ENCODE measurements around the gene ACTN1. TPM values are rescaled to one million over a fixed set of nuclear protein-coding genes. Genes with fewer than 3 reads are reported as not detected.

The ACTN1 gene

GRCh38 chr14:68825729-68826128, 153.4 kb downstream of the ACTN1 start:
- Histone ChIP-seq H2BK15ac (ENCODE audit: low read depth, poor library complexity, severe bottlenecking) (no peak overlapping the region), H3K4me1 (ENCODE audit: control insufficient read depth, insufficient read depth, low read depth, low read length) (peaks cover 20% of the 10 kb centered on the region), H2AFZ (ENCODE audit: low read depth, low read length) (no peak overlapping the region), H3K9ac (ENCODE audit: low read length) (no peak overlapping the region), H3K79me1 (replicated peaks; ENCODE audit: low read length, poor library complexity, severe bottlenecking) (no peaks in the 10 kb centered on the region), H3K4me3 (ENCODE audit: insufficient read depth in 1 of 2, low read depth in 1 of 2, low read length in 2 of 2) (no peak overlapping the region), H3K14ac (ENCODE audit: low read length in 2 of 2) (no peak overlapping the region), H4K8ac (ENCODE audit: low read length) (no peak overlapping the region), H3K27ac (ENCODE audit: low read length, poor library complexity, severe bottlenecking) (no peak overlapping the region), H2AK5ac (ENCODE audit: low read length, severe bottlenecking) (no peak overlapping the region), H3K36me3 (ENCODE audit: control insufficient read depth in 1 of 2, insufficient read depth in 2 of 2, low read depth in 1 of 2, low read length in 2 of 2) (no peaks in the 10 kb centered on the region), H2BK120ac (ENCODE audit: low read depth, low read length) (no peak overlapping the region), H2BK12ac (ENCODE audit: low read length in 2 of 2) (no peak overlapping the region), H3K18ac (ENCODE audit: low read depth in 1 of 2, low read length in 2 of 2) (no peak overlapping the region), H3K4ac (ENCODE audit: low read depth in 1 of 2, low read length in 2 of 2) (no peak overlapping the region), H3K9me3 (ENCODE audit: control insufficient read depth, low read length) (no peaks in the 10 kb centered on the region), H4K91ac (ENCODE audit: low read length) (no peak overlapping the region), H2BK5ac (ENCODE audit: low read depth, low read length, poor library complexity, severe bottlenecking) (no peak overlapping the region), H3K27me3 (ENCODE audit: control insufficient read depth in 1 of 2, insufficient read depth in 1 of 2, low read length in 2 of 2) (no peaks in the 10 kb centered on the region), H3K23ac (ENCODE audit: low read length in 2 of 2) (no peak overlapping the region), H3K4me2 (ENCODE audit: low read length, poor library complexity, severe bottlenecking) (no peak overlapping the region)
- WGBS: 94% methylated on average over 2 of the region's 3 CpGs
- DNase-seq: no peak

DNA sequence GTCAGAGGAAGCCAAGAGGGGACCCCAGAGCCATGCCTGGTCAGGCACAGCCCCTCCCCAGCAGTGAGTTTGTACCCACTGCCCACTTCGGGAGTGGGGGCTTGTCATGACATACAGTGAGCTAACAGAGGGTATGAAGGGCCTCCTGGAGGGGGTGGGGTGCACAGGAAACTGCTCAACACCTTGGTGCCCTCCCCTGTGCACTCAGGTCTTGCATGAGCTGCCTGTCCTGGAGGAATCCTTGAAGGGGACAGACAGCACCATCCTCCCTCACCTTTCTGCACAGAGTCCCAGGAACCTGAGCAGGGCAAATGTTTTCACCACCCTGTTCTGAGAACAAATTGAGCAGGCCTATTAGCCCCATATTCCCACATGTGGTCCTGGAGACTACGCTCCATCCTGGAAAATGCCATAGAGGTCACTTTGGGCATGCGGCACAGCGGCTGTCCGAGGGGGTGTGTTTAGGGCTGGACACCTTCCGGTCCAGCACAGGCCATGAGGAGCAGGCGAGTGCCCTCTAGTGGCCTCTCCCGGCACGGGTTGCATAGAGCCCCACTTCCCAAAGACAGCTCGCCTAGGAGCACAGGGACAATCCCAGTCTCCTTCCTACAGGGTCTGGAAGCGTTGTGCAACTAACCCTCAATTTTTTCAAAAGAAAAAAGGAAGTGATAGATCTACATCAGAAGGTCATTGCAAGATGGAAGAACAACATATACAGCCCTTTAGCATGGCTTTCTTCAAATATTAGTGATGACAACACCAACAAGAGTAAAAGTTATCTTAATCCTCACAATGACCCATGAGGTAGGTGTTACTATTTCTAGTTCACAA, 154.4 kb downstream of the ACTN1 start:
- peak overlapping the region; percentile 91 for H4K91ac ChIP-seq (ENCODE audit: low read length)
- H2BK5ac ChIP-seq (ENCODE audit: low read depth, low read length, poor library complexity, severe bottlenecking): no peak overlapping the region
- H3K9me3 ChIP-seq (ENCODE audit: control insufficient read depth, low read length): no peaks in the 10 kb centered on the region
- peak overlapping the region; percentile 66 for H2BK120ac ChIP-seq (ENCODE audit: low read depth, low read length)
- H2BK12ac ChIP-seq (ENCODE audit: low read length in 2 of 2): peak overlapping the region; percentile 37 to 75
- peak overlapping the region in 1 of 2 experiments; percentile 55 for H3K4me3 ChIP-seq (ENCODE audit: insufficient read depth in 1 of 2, low read depth in 1 of 2, low read length in 2 of 2)
- peak overlapping the region; percentile 70 for H2BK15ac ChIP-seq (ENCODE audit: low read depth, poor library complexity, severe bottlenecking)
- no peak overlapping the region for H3K4me2 ChIP-seq (ENCODE audit: low read length, poor library complexity, severe bottlenecking)
- H3K4me1 ChIP-seq (ENCODE audit: control insufficient read depth, insufficient read depth, low read depth, low read length): peaks cover 20% of the 10 kb centered on the region
- H4K8ac ChIP-seq (ENCODE audit: low read length): peak overlapping the region; percentile 89
- H3K9ac ChIP-seq (ENCODE audit: low read length): peak overlapping the region; percentile 61
- H2AK5ac ChIP-seq (ENCODE audit: low read length, severe bottlenecking): no peak overlapping the region
- H3K18ac ChIP-seq (ENCODE audit: low read depth in 1 of 2, low read length in 2 of 2): peak overlapping the region; percentile 24 to 61
- no peak overlapping the region for H2AFZ ChIP-seq (ENCODE audit: low read depth, low read length)
- no peak overlapping the region for H3K27ac ChIP-seq (ENCODE audit: low read length, poor library complexity, severe bottlenecking)
- H3K23ac ChIP-seq (ENCODE audit: low read length in 2 of 2): no peak overlapping the region
- no peak overlapping the region for H3K14ac ChIP-seq (ENCODE audit: low read length in 2 of 2)
- no peaks in the 10 kb centered on the region for H3K79me1 ChIP-seq (replicated peaks; ENCODE audit: low read length, poor library complexity, severe bottlenecking)
- no peaks in the 10 kb centered on the region for H3K27me3 ChIP-seq (ENCODE audit: control insufficient read depth in 1 of 2, insufficient read depth in 1 of 2, low read length in 2 of 2)
- WGBS: 26% methylated on average over 10 of the region's 11 CpGs
- DNase-seq: peak; percentile 72
- no peaks in the 10 kb centered on the region for H3K36me3 ChIP-seq (ENCODE audit: control insufficient read depth in 1 of 2, insufficient read depth in 2 of 2, low read depth in 1 of 2, low read length in 2 of 2)
- peak overlapping the region in 1 of 2 experiments; percentile 26 for H3K4ac ChIP-seq (ENCODE audit: low read depth in 1 of 2, low read length in 2 of 2)

DNA sequence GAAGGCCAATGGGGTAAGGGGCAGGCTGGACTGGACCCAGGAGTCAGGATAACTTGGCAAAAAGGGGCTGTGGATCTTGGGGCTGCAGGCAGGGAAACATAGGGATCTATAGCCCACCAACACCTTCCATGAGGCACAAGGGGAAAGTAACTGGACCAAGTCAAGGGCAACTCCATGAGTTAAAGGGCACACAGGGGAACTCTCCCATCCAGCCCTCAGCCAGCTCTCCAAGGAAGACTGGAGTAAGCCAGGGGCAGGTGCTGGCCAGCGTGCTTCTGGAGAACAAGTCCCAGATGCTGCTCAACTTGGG, 154.9 kb downstream of the ACTN1 start:
- H2BK15ac ChIP-seq (ENCODE audit: low read depth, poor library complexity, severe bottlenecking): no peak overlapping the region
- no peak overlapping the region for H4K91ac ChIP-seq (ENCODE audit: low read length)
- H3K79me1 ChIP-seq (replicated peaks; ENCODE audit: low read length, poor library complexity, severe bottlenecking): no peaks in the 10 kb centered on the region
- no peaks in the 10 kb centered on the region for H3K36me3 ChIP-seq (ENCODE audit: control insufficient read depth in 1 of 2, insufficient read depth in 2 of 2, low read depth in 1 of 2, low read length in 2 of 2)
- no peak overlapping the region for H3K4me2 ChIP-seq (ENCODE audit: low read length, poor library complexity, severe bottlenecking)
- H2BK5ac ChIP-seq (ENCODE audit: low read depth, low read length, poor library complexity, severe bottlenecking): no peak overlapping the region
- H3K9ac ChIP-seq (ENCODE audit: low read length): peak overlapping the region; percentile 61
- H3K4me3 ChIP-seq (ENCODE audit: insufficient read depth in 1 of 2, low read depth in 1 of 2, low read length in 2 of 2): no peak overlapping the region
- H2BK12ac ChIP-seq (ENCODE audit: low read length in 2 of 2): peak overlapping the region in 1 of 2 experiments; percentile 37
- no peak overlapping the region for H2AFZ ChIP-seq (ENCODE audit: low read depth, low read length)
- no peak overlapping the region for H2AK5ac ChIP-seq (ENCODE audit: low read length, severe bottlenecking)
- H3K23ac ChIP-seq (ENCODE audit: low read length in 2 of 2): no peak overlapping the region
- no peak overlapping the region for H4K8ac ChIP-seq (ENCODE audit: low read length)
- no peak overlapping the region for H3K14ac ChIP-seq (ENCODE audit: low read length in 2 of 2)
- peaks cover 24% of the 10 kb centered on the region for H3K4me1 ChIP-seq (ENCODE audit: control insufficient read depth, insufficient read depth, low read depth, low read length)
- peak overlapping the region in 1 of 2 experiments; percentile 26 for H3K4ac ChIP-seq (ENCODE audit: low read depth in 1 of 2, low read length in 2 of 2)
- WGBS: 100% methylated on average over 1 of the region's 1 CpG
- H3K9me3 ChIP-seq (ENCODE audit: control insufficient read depth, low read length): no peaks in the 10 kb centered on the region
- H3K18ac ChIP-seq (ENCODE audit: low read depth in 1 of 2, low read length in 2 of 2): peak overlapping the region in 1 of 2 experiments; percentile 61
- no peaks in the 10 kb centered on the region for H3K27me3 ChIP-seq (ENCODE audit: control insufficient read depth in 1 of 2, insufficient read depth in 1 of 2, low read length in 2 of 2)
- H2BK120ac ChIP-seq (ENCODE audit: low read depth, low read length): peak overlapping the region; percentile 66
- H3K27ac ChIP-seq (ENCODE audit: low read length, poor library complexity, severe bottlenecking): no peak overlapping the region
- DNase-seq: no peak

Small RNA genes lying within 50 kb of the gene (small RNA-seq; reads per million reads assigned to genes)
- gene BANF1P1 (ENCODE audit: low read depth) (not detected), gene HMGN1P3 (ENCODE audit: low read depth) (not detected), gene RPS29P1 (ENCODE audit: low read depth) (not detected)
